GM10266 (cell line): ENCODE measurements around the gene WDR17.

Source experiments
- DNase-seq: peaks from one replicate; pipeline ENCODE4 v3.0.0; 2012; ENCODE audit errors: extremely low spot score
- TF ChIP-seq, protein P1 (sequence below): IDR thresholded peaks from 2 replicates; pipeline ENCODE4 v1.5.1; 2012; ENCODE audit warnings: mild to moderate bottlenecking, low read depth; ENCODE audit not compliant: control insufficient read depth, insufficient read depth; ENCODE audit errors: missing control alignments

Gene WDR17

GRCh38 chr4:176065435-176066291 is at the start of gene WDR17:
Gene WDR17 (plus strand): TSS chr4:176065841. CDS start chr4:176111581, 45,740 bp downstream.
- DNase-seq, result peak; percentile 95
- TF ChIP-seq, protein P1, sequence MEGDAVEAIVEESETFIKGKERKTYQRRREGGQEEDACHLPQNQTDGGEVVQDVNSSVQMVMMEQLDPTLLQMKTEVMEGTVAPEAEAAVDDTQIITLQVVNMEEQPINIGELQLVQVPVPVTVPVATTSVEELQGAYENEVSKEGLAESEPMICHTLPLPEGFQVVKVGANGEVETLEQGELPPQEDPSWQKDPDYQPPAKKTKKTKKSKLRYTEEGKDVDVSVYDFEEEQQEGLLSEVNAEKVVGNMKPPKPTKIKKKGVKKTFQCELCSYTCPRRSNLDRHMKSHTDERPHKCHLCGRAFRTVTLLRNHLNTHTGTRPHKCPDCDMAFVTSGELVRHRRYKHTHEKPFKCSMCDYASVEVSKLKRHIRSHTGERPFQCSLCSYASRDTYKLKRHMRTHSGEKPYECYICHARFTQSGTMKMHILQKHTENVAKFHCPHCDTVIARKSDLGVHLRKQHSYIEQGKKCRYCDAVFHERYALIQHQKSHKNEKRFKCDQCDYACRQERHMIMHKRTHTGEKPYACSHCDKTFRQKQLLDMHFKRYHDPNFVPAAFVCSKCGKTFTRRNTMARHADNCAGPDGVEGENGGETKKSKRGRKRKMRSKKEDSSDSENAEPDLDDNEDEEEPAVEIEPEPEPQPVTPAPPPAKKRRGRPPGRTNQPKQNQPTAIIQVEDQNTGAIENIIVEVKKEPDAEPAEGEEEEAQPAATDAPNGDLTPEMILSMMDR, result no peak

DNA sequence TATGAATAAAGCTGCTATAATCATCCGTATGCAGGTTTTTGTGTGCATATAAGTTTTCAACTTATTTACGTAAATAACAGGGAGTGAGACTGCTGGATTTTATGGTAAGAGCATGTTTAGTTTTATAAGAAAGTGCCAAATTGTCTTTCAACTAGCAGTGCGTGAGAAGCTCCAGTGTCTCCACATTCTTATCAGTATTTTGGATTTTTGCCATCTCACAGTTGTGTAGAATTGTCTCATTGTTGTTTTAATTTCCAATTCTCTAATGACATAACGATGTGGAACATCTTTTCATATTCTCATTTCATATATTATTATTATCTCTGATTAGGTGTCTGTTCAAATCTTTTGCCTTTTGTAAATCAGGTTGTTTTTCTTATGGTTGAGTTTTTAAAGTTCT is 49.0 kb upstream of the WDR17 start:
- no peak for DNase-seq
- TF ChIP-seq, protein P1, result no peak

DNA sequence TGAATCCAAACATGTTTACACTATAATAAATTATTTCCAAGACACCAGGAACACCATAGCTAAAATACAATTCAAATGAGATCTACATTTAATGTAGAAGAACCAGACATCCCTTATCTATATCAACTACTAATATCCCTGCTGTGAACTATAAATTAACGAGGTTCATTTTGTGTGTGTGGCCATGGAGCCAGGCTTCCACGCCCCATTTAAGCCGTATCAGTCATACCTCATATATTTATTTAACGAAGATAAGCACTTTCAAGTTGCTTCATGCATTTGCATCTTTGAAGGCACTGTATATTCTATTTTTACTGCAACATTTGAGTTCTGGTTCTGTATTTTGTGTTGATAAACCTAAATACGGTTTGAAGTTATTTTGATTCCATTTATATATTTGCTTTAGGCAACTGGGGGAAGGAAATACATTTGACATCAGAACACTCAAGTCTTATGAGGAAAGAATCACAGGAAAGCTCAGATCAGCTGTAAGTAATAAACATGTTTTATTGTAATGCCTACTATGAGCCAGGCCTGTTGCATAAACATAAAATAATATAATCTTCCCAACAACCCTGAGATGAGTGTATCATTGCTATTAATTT is 45.1 kb upstream of the WDR17 start:
- TF ChIP-seq, protein P1, result no peak
- DNase-seq, result no peak

GRCh38 chr4:176030391-176030790 is 35.2 kb upstream of the WDR17 start:
- TF ChIP-seq, protein P1, result no peak
- DNase-seq, result no peak

DNA sequence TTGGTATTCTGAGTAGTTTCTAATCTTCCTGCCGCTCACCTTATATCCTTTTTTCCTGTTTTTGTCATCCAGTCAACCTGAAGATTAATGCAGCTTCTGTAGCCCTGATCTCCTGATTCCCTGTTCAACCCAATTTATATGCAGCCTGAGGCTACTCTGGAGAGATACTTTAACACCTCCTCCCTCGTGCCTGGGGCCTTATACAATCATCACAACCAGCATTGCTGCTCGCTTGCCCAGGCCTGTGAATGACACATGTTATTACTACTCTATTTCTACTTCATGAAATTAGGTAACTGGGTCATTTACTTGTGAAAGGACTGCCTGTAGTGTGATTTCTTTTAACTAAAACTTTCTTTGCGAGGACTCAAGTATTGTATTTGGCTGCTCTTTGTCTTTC is 33.7 kb upstream of the WDR17 start:
- no peak for DNase-seq
- TF ChIP-seq, protein P1, result no peak

- DNase-seq, result no peak
- TF ChIP-seq, protein P1, result no peak
Measured at GRCh38 chr4:176032454-176032853, 33.2 kb upstream of the WDR17 start.

- no peak for DNase-seq
- TF ChIP-seq, protein P1, result peak; percentile 27
Measured at GRCh38 chr4:176034499-176034898, 31.1 kb upstream of the WDR17 start.
